DOHH2 (cell line): ENCODE results near the gene EML4.

ENCODE experiments used
- H3F3A ChIP-seq: fragments of 200-600 bp; sonication (generic), shearing (Covaris generic); 2 replicates; pipeline ENCODE4 v1.6.0; 2016; ENCODE audit warnings: antibody characterized with exemption, mild to moderate bottlenecking; ENCODE audit not compliant: control insufficient read depth, insufficient read depth
- H3K27ac ChIP-seq: fragments of 200-600 bp; sonication (generic); 2 replicates; pipeline ENCODE4 v1.5.1; 2014; ENCODE audit warnings: low read depth, mild to moderate bottlenecking, low read length, moderate library complexity
- H3K27me3 ChIP-seq: fragments of 200-600 bp; sonication (generic); 2 replicates; pipeline ENCODE4 v1.6.1; 2014; ENCODE audit warnings: mild to moderate bottlenecking, low read length, mixed read lengths; ENCODE audit not compliant: control insufficient read depth
- H3K36me3 ChIP-seq: fragments of 200-600 bp; sonication (generic); 2 replicates; pipeline ENCODE4 v1.6.1; 2014; ENCODE audit warnings: mild to moderate bottlenecking, low read length, moderate library complexity, mixed read lengths; ENCODE audit not compliant: control insufficient read depth
- H3K4me1 ChIP-seq: fragments of 200-600 bp; sonication (generic); 2 replicates; pipeline ENCODE4 v1.6.1; 2014; ENCODE audit warnings: mild to moderate bottlenecking, low read length, mixed read lengths; ENCODE audit not compliant: control insufficient read depth
- H3K4me2 ChIP-seq: fragments of 200-600 bp; sonication (generic); 2 replicates; pipeline ENCODE4 v1.6.0; 2014; ENCODE audit warnings: mild to moderate bottlenecking, low read length, moderate library complexity
- H3K4me3 ChIP-seq: fragments of 200-600 bp; sonication (generic); 2 replicates; pipeline ENCODE4 v1.5.1; 2014; ENCODE audit warnings: mild to moderate bottlenecking, low read length, mixed read lengths
- H3K79me2 ChIP-seq: fragments of 200-600 bp; sonication (generic); 2 replicates; pipeline ENCODE4 v1.6.1; 2014; ENCODE audit warnings: mild to moderate bottlenecking, low read length, mixed read lengths; ENCODE audit not compliant: control insufficient read depth
- H3K9me2 ChIP-seq: fragments of 200-600 bp; sonication (generic); replicated peaks from 2 replicates; pipeline ENCODE4 v1.6.1; 2014; ENCODE audit warnings: mild to moderate bottlenecking, low read length, mixed read lengths; ENCODE audit not compliant: control insufficient read depth
- H3K9me3 ChIP-seq: fragments of 200-600 bp; sonication (generic); 2 replicates; pipeline ENCODE4 v1.6.1; 2014; ENCODE audit warnings: antibody characterized with exemption, low read length, mixed read lengths; ENCODE audit not compliant: control insufficient read depth, insufficient read depth
- H4K20me1 ChIP-seq: fragments of 200-600 bp; sonication (generic); 2 replicates; pipeline ENCODE4 v1.6.0; 2014; ENCODE audit warnings: low read depth, mild to moderate bottlenecking, antibody characterized with exemption, low read length, moderate library complexity; ENCODE audit not compliant: control insufficient read depth, insufficient read depth
- EZH2phosphoT487 ChIP-seq: fragments of 200-600 bp; sonication (generic); IDR thresholded peaks from 2 replicates; pipeline ENCODE4 v1.6.1; 2017; ENCODE audit warnings: borderline replicate concordance, mild to moderate bottlenecking, antibody characterized with exemption, low read length, moderate library complexity, mixed read lengths
- TF ChIP-seq, protein P1 (sequence below): fragments of 200-600 bp; sonication (generic); IDR thresholded peaks from one replicate; pipeline ENCODE4 v1.5.1; 2014; ENCODE audit warnings: antibody characterized with exemption, mild to moderate bottlenecking, low read depth, low read length; ENCODE audit not compliant: poor library complexity, severe bottlenecking

Gene EML4, protein sequence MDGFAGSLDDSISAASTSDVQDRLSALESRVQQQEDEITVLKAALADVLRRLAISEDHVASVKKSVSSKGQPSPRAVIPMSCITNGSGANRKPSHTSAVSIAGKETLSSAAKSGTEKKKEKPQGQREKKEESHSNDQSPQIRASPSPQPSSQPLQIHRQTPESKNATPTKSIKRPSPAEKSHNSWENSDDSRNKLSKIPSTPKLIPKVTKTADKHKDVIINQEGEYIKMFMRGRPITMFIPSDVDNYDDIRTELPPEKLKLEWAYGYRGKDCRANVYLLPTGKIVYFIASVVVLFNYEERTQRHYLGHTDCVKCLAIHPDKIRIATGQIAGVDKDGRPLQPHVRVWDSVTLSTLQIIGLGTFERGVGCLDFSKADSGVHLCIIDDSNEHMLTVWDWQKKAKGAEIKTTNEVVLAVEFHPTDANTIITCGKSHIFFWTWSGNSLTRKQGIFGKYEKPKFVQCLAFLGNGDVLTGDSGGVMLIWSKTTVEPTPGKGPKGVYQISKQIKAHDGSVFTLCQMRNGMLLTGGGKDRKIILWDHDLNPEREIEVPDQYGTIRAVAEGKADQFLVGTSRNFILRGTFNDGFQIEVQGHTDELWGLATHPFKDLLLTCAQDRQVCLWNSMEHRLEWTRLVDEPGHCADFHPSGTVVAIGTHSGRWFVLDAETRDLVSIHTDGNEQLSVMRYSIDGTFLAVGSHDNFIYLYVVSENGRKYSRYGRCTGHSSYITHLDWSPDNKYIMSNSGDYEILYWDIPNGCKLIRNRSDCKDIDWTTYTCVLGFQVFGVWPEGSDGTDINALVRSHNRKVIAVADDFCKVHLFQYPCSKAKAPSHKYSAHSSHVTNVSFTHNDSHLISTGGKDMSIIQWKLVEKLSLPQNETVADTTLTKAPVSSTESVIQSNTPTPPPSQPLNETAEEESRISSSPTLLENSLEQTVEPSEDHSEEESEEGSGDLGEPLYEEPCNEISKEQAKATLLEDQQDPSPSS

DNA sequence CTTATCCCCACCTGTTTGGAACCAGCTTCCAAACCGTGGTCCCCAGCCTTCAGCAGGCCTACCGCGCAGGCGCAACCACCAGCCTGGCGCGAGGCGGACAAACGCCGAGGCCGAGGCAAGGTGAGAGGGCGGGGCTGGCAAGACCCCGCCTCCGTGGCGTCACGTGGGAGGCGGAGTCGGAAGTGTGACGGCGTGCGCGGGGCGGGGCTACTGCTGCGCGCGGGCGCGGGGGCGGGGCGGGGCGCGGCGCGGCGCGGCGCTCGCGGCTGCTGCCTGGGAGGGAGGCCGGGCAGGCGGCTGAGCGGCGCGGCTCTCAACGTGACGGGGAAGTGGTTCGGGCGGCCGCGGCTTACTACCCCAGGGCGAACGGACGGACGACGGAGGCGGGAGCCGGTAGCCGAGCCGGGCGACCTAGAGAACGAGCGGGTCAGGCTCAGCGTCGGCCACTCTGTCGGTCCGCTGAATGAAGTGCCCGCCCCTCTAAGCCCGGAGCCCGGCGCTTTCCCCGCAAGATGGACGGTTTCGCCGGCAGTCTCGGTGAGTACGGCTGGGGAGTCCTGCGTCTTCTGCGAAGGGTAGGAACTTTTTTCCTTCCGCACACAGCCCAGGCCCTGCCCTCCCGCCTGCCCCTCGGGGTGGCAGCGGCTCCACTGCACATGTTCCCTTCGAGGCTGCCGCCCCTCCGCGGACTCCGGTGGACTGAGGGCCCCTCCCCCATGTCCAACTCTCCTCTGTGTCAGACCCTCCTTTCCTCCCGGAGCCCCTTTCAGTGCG, at the start of gene EML4:
Gene EML4, plus strand, starts transcription at position 254 of the 774 bp plus-strand sequence. Its CDS starts 259 bp downstream, at position 513.
- Histone ChIP-seq H3K9me3 (peaks cover 6% of the 10 kb centered on the region; the same call in 1 of the 2 replicates), H3K9me2 (no peaks in the 10 kb centered on the region), H3K27ac (peak within 1 kb of the TSS; percentile 43), H3K79me2 (peaks cover 44% of the 10 kb centered on the region), H3F3A (peaks cover 2% of the 10 kb centered on the region; the same call in 1 of the 2 replicates), H3K4me3 (peak within 1 kb of the TSS; percentile 82), H4K20me1 (0 out of 2 replicates have a peak, but pooled peaks cover 3% of the 10 kb centered on the region), H3K4me1 (peaks cover 30% of the 10 kb centered on the region), H3K4me2 (peak within 1 kb of the TSS; percentile 87), H3K36me3 (no peaks in the 10 kb centered on the region), H3K27me3 (peaks cover 9% of the 10 kb centered on the region)
- TF ChIP-seq, protein P1, sequence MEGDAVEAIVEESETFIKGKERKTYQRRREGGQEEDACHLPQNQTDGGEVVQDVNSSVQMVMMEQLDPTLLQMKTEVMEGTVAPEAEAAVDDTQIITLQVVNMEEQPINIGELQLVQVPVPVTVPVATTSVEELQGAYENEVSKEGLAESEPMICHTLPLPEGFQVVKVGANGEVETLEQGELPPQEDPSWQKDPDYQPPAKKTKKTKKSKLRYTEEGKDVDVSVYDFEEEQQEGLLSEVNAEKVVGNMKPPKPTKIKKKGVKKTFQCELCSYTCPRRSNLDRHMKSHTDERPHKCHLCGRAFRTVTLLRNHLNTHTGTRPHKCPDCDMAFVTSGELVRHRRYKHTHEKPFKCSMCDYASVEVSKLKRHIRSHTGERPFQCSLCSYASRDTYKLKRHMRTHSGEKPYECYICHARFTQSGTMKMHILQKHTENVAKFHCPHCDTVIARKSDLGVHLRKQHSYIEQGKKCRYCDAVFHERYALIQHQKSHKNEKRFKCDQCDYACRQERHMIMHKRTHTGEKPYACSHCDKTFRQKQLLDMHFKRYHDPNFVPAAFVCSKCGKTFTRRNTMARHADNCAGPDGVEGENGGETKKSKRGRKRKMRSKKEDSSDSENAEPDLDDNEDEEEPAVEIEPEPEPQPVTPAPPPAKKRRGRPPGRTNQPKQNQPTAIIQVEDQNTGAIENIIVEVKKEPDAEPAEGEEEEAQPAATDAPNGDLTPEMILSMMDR, result no peak
- TF ChIP-seq EZH2phosphoT487, result no peak

DNA sequence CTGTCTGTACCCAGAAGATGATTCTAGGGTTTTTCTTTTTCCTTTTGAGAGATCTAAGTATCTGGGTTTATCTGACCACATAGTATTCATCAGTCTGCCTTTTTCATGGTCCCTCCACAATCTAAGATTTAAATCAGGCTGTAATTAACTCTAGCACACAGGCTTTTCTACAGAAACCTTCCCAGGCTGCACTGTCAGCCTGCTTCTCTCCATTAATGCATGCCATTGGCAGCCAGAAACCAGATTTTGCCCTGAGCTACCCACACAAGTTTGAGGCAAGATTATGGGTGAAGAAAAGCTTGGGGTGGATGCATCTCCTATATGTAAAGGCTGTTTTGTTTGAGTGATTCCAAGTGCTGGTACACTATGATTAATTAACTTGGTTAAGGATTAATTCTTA, 45.7 kb upstream of the EML4 start:
- Histone ChIP-seq H3K36me3 (no peaks in the 10 kb centered on the region), H4K20me1 (peaks cover 6% of the 10 kb centered on the region; the same call in 1 of the 2 replicates), H3F3A (peaks cover 12% of the 10 kb centered on the region), H3K4me1 (peaks cover 34% of the 10 kb centered on the region), H3K9me2 (no peaks in the 10 kb centered on the region), H3K4me3 (no peak overlapping the region), H3K27me3 (peaks cover 34% of the 10 kb centered on the region), H3K27ac (no peak overlapping the region), H3K4me2 (no peak overlapping the region), H3K79me2 (no peaks in the 10 kb centered on the region), H3K9me3 (no peaks in the 10 kb centered on the region)
- no peak for TF ChIP-seq EZH2phosphoT487
- TF ChIP-seq, protein P1, result no peak

DNA sequence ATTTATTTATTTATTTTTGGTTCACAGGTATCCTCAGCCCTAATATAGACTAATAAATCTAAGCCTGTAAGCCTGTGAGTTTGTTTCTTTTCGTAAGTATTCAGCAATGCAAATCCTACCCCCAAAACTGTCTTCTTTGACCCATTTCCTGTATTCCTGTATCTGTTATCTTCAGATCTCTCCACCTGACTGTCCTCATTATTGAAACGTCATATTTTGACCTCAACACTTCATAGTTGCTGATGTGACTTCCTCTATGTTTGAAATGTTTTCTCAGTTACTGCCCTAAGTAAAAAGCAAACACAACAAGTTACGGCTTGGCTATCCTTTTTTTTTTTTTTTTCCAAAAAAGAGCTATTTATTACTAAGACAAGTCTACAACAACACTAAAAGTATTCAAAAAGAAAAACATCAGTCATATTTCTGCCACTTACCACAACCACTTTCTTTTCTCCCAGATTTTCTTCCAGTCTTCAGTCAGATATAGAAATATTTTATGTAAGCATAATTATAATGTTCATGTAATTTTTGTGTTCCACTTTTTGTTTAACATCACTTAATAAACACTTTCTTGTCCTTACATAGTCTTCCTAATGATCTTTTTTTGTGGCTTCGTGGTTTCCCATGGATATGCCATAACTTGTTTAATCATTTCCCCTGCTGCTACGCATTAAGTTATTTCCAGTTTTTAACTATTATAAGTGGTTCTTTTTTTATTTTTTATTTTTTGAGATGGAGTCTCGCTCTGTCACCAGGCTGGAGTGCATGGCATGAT, 45.0 kb upstream of the EML4 start:
- Histone ChIP-seq H3K36me3 (no peaks in the 10 kb centered on the region), H3K4me2 (0 out of 2 replicates have a peak overlapping the region, but pooled peaks have one; percentile 7), H3K4me1 (peaks cover 34% of the 10 kb centered on the region), H3K4me3 (no peak overlapping the region), H4K20me1 (peaks cover 6% of the 10 kb centered on the region; the same call in 1 of the 2 replicates), H3K9me3 (no peaks in the 10 kb centered on the region), H3K27me3 (peaks cover 35% of the 10 kb centered on the region), H3F3A (peaks cover 14% of the 10 kb centered on the region), H3K9me2 (no peaks in the 10 kb centered on the region), H3K79me2 (no peaks in the 10 kb centered on the region), H3K27ac (no peak overlapping the region)
- no peak for TF ChIP-seq EZH2phosphoT487
- TF ChIP-seq, protein P1, result no peak
